Erythroblast (primary cell): ENCODE results near the gene RBBP4.
"Not testable (repeated sequence)": the region's sequence is repeated elsewhere in the genome, so short reads cannot be mapped to it uniquely, and the experiment has no call there.

Experiments
- GATA1 ChIP-seq: IDR thresholded peaks from 2 replicates; pipeline ENCODE4 v1.6.1; 2011; ENCODE audit warnings: low read depth, mild to moderate bottlenecking, control low read depth, low read length, moderate library complexity
- POLR2A ChIP-seq: IDR thresholded peaks from 2 replicates; pipeline ENCODE4 v1.6.1; 2011; ENCODE audit warnings: mild to moderate bottlenecking, low read length

DNA sequence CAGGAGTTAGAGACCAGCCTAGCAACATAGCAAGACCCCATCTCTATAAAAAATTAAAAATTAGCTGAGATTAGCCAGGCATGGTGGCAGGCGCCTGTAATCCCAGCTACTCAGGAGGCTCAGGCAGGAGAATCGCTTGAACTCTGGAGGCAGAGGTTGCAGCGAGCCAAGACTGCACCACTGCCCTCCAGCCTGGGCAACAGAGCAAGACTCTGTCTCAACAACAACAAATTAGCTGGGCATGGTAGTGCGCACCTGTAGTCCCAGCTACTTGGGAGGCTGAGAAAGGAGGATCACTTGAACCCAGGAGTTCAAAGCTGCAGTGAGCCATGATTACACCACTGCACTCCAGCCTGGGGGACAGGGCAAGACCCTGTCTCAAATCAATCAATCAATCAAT lies 20.8 kb upstream of the RBBP4 start:
- TF ChIP-seq POLR2A, GATA1: not testable (repeated sequence)
